Measurements from ENCODE around the gene CDC45. TPM values are rescaled to one million over a fixed set of nuclear protein-coding genes. Genes with fewer than 3 reads are reported as not detected.

The CDC45 gene
- total RNA-seq, 2 experiments from 2014 or later: 110 to 114 TPM

GRCh38 chr22:19506212-19506611, 26.5 kb downstream of the CDC45 start:
- Mint-ChIP-seq H3K4me3 (no peak overlapping the region), H3K27me3 (no peaks in the 10 kb centered on the region), H3K4me1 (peaks cover 17% of the 10 kb centered on the region), H3K27ac (peak overlapping the region; percentile 42), H3K9me3 (no peaks in the 10 kb centered on the region), H3K36me3 (peaks cover 45% of the 10 kb centered on the region)
- DNase-seq: no peak

- Mint-ChIP-seq H3K36me3 (peaks cover 54% of the 10 kb centered on the region), H3K27me3 (no peaks in the 10 kb centered on the region), H3K9me3 (no peaks in the 10 kb centered on the region), H3K4me3 (no peak overlapping the region), H3K27ac (no peak overlapping the region), H3K4me1 (peaks cover 17% of the 10 kb centered on the region)
- DNase-seq: no peak
Measured at GRCh38 chr22:19507534-19507861, 27.8 kb downstream of the CDC45 start.

GRCh38 chr22:19508024-19508776, 28.5 kb downstream of the CDC45 start:
- peaks cover 60% of the 10 kb centered on the region for H3K36me3 Mint-ChIP-seq

GRCh38 chr22:19509191-19509590, 29.5 kb downstream of the CDC45 start:
- no peak for DNase-seq
- Mint-ChIP-seq H3K36me3 (peaks cover 65% of the 10 kb centered on the region), H3K4me1 (peaks cover 15% of the 10 kb centered on the region), H3K4me3 (no peak overlapping the region), H3K27ac (no peak overlapping the region), H3K9me3 (peaks cover 2% of the 10 kb centered on the region), H3K27me3 (no peaks in the 10 kb centered on the region)

More at GRCh38 chr22:19508024-19508776, 28.5 kb downstream of the CDC45 start:
- H3K27me3 Mint-ChIP-seq: no peaks in the 10 kb centered on the region
- H3K4me3 Mint-ChIP-seq: no peak overlapping the region
- no peak overlapping the region for H3K27ac Mint-ChIP-seq
- peaks cover 2% of the 10 kb centered on the region for H3K9me3 Mint-ChIP-seq
- DNase-seq: no peak
- peaks cover 17% of the 10 kb centered on the region for H3K4me1 Mint-ChIP-seq

GRCh38 chr22:19509923-19510322, 30.2 kb downstream of the CDC45 start:
- peaks cover 2% of the 10 kb centered on the region for H3K9me3 Mint-ChIP-seq
- peaks cover 9% of the 10 kb centered on the region for H3K4me1 Mint-ChIP-seq
- H3K27me3 Mint-ChIP-seq: no peaks in the 10 kb centered on the region
- no peak overlapping the region for H3K4me3 Mint-ChIP-seq
- no peak overlapping the region for H3K27ac Mint-ChIP-seq
- peaks cover 69% of the 10 kb centered on the region for H3K36me3 Mint-ChIP-seq
- no peak for DNase-seq

- no peak overlapping the region for H3K4me3 Mint-ChIP-seq
- DNase-seq: no peak
- H3K36me3 Mint-ChIP-seq: peaks cover 69% of the 10 kb centered on the region
- no peak overlapping the region for H3K27ac Mint-ChIP-seq
- H3K27me3 Mint-ChIP-seq: no peaks in the 10 kb centered on the region
- H3K4me1 Mint-ChIP-seq: no peaks in the 10 kb centered on the region
- peaks cover 2% of the 10 kb centered on the region for H3K9me3 Mint-ChIP-seq
Measured at GRCh38 chr22:19510919-19511341, 31.2 kb downstream of the CDC45 start.

- H3K27ac Mint-ChIP-seq: no peak overlapping the region
- no peak overlapping the region for H3K4me3 Mint-ChIP-seq
- H3K4me1 Mint-ChIP-seq: no peaks in the 10 kb centered on the region
- no peaks in the 10 kb centered on the region for H3K27me3 Mint-ChIP-seq
- peaks cover 69% of the 10 kb centered on the region for H3K36me3 Mint-ChIP-seq
- DNase-seq: no peak
- H3K9me3 Mint-ChIP-seq: peaks cover 2% of the 10 kb centered on the region
Measured at GRCh38 chr22:19513823-19514222, 34.1 kb downstream of the CDC45 start.

- no peaks in the 10 kb centered on the region for H3K4me1 Mint-ChIP-seq
Measured at GRCh38 chr22:19514831-19515565, 35.3 kb downstream of the CDC45 start.

GRCh38 chr22:19515654-19516377, 36.1 kb downstream of the CDC45 start:
- DNase-seq: no peak
- H3K27me3 Mint-ChIP-seq: no peaks in the 10 kb centered on the region
- no peak overlapping the region for H3K4me3 Mint-ChIP-seq
- peaks cover 64% of the 10 kb centered on the region for H3K36me3 Mint-ChIP-seq
- H3K9me3 Mint-ChIP-seq: peaks cover 2% of the 10 kb centered on the region
- H3K27ac Mint-ChIP-seq: no peak overlapping the region
- no peaks in the 10 kb centered on the region for H3K4me1 Mint-ChIP-seq

More at GRCh38 chr22:19514831-19515565, 35.3 kb downstream of the CDC45 start:
- peaks cover 2% of the 10 kb centered on the region for H3K9me3 Mint-ChIP-seq
- no peak overlapping the region for H3K27ac Mint-ChIP-seq
- no peaks in the 10 kb centered on the region for H3K27me3 Mint-ChIP-seq
- H3K36me3 Mint-ChIP-seq: peaks cover 69% of the 10 kb centered on the region
- H3K4me3 Mint-ChIP-seq: no peak overlapping the region
- DNase-seq: no peak

GRCh38 chr22:19516378-19517170, 36.9 kb downstream of the CDC45 start:
- Mint-ChIP-seq H3K27me3 (no peaks in the 10 kb centered on the region), H3K4me3 (no peak overlapping the region), H3K4me1 (no peaks in the 10 kb centered on the region), H3K27ac (no peak overlapping the region), H3K9me3 (peaks cover 2% of the 10 kb centered on the region), H3K36me3 (peaks cover 57% of the 10 kb centered on the region)
- DNase-seq: no peak

GRCh38 chr22:19517171-19517500, 37.4 kb downstream of the CDC45 start:
- no peak overlapping the region for H3K4me3 Mint-ChIP-seq
- H3K9me3 Mint-ChIP-seq: peaks cover 2% of the 10 kb centered on the region
- no peak for DNase-seq
- no peaks in the 10 kb centered on the region for H3K4me1 Mint-ChIP-seq
- peaks cover 55% of the 10 kb centered on the region for H3K36me3 Mint-ChIP-seq
- H3K27ac Mint-ChIP-seq: no peak overlapping the region
- H3K27me3 Mint-ChIP-seq: no peaks in the 10 kb centered on the region

GRCh38 chr22:19517919-19518611, 38.3 kb downstream of the CDC45 start:
- Mint-ChIP-seq H3K27me3 (peaks cover 6% of the 10 kb centered on the region), H3K4me3 (no peak overlapping the region), H3K27ac (no peak overlapping the region), H3K4me1 (peaks cover 4% of the 10 kb centered on the region), H3K36me3 (peaks cover 48% of the 10 kb centered on the region), H3K9me3 (no peaks in the 10 kb centered on the region)
- no peak for DNase-seq

- Mint-ChIP-seq H3K9me3 (no peaks in the 10 kb centered on the region), H3K4me3 (no peak overlapping the region), H3K27me3 (peaks cover 10% of the 10 kb centered on the region), H3K27ac (no peak overlapping the region), H3K36me3 (peaks cover 42% of the 10 kb centered on the region), H3K4me1 (peaks cover 6% of the 10 kb centered on the region)
- DNase-seq: no peak
Measured at GRCh38 chr22:19518635-19519034, 38.9 kb downstream of the CDC45 start.

Data from activated naive CD8-positive, alpha-beta T cell treated with anti-CD3 and anti-CD28 coated beads for 36 hours (primary cell).